GM19043 (cell line): ENCODE measurements around the gene CDR2.
"Not testable (repeated sequence)": the region's sequence is repeated elsewhere in the genome, so short reads cannot be mapped to it uniquely, and the experiment has no call there.

ENCODE experiments used
- ATAC-seq: cut with Tn5 transposase; IDR thresholded peaks from one replicate; pipeline ENCODE4 v1.9.1; 2021; ENCODE audit warnings: low read depth; ENCODE audit not compliant: unreplicated experiment

Gene CDR2

GRCh38 chr16:22353191-22353919 lies 21.1 kb downstream of the CDR2 start:
- no peak for ATAC-seq

DNA sequence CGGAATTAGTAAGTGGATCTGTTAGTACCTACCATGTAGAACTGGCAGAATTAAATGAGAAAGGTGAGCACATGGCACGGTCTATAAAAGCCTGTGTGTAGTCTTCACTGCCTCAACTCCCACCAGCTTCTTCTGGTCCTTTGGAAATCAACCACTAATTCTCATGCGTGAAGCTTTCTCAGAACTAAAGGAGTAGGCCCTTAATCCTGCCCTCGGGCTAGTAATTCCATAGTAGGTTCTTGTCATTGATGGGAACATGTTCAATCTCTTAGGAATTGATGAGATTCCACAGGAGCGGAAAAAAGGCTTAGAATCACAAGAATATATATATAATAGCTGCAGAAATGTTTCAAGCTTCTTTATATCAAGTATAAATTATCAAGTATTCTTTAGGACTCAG lies 21.7 kb downstream of the CDR2 start:
- ATAC-seq = no peak

DNA sequence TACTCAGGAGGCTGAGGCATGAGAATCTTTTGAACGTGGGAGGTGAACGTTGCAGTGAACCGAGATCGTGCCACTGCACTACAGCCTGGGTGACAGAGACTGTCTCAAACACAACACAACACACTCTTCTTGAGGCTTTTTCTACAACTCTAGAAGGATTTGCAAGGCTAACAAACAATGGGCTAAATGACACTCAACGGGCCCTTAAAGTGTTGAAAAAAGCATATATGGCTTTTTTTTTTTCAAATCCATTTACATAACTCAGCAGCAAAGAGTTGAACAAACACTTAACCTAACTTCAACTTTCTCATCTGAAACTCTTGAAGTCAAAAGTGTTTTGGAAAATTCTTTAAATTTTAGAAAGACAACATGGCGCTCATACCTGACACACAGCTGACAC lies 22.3 kb downstream of the CDR2 start:
- ATAC-seq = no peak

DNA sequence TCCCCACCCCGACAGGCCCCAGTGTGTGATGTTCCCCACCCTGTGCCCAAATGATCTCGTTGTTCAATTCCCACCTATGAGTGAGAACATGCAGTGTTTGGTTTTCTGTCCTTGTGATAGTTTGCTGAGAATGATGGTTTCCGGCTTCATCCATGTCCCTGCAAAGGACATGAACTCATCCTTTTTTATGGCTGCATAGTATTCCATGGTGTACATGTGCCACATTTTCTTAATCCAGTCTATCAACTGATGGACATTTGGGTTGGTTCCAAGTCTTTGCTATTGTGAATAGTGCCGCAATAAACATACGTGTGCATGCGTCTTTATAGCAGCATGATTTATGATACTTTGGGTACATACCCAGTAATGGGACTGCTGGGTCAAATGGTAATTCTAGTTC lies 23.4 kb downstream of the CDR2 start:
- ATAC-seq = not testable (repeated sequence)

GRCh38 chr16:22348291-22348690 lies 26.1 kb downstream of the CDR2 start:
- ATAC-seq = no peak

- ATAC-seq = no peak
These were observed 27.2 kb downstream of the CDR2 start for GRCh38 chr16:22347100-22347820.

GRCh38 chr16:22346483-22346882 lies 27.9 kb downstream of the CDR2 start:
- no peak for ATAC-seq

DNA sequence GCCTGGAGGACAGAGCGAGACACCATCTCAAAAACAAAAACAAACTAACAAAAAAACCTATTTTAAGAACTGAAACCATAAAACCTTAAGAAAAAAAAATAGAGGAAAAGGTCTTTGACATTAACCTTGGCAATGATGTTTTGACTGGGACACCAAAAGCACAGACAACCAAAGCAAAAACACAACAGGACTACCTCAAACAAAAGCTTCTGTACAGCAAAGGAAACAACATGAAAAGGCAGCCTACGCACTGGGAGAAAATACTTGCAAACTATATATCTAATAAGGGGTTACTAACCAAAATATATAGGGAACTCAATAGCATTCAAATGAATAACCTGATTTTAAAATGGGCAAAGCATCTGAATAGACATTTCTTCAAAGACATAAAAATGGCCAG lies 32.3 kb downstream of the CDR2 start:
- no peak for ATAC-seq

DNA sequence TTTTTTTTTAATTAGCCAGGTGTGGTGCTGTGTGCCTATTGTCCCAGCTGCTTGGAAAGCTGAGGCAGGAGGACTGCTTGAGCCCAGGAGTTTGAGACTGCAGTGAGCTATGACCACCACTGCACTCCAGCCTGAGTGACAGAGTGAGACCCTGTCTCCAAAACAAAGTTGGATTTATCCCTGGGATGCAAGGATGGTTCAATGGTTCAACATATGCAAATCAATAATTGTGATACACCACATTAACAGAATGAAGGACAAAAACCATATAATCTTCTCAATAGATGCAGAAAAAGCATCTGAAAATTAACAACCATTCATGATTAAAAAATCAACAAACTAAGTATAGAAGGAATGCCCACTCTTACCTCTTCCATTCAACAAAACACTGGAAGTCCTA lies 33.5 kb downstream of the CDR2 start:
- no peak for ATAC-seq

GRCh38 chr16:22337849-22338635 lies 36.4 kb downstream of the CDR2 start:
- ATAC-seq = no peak

DNA sequence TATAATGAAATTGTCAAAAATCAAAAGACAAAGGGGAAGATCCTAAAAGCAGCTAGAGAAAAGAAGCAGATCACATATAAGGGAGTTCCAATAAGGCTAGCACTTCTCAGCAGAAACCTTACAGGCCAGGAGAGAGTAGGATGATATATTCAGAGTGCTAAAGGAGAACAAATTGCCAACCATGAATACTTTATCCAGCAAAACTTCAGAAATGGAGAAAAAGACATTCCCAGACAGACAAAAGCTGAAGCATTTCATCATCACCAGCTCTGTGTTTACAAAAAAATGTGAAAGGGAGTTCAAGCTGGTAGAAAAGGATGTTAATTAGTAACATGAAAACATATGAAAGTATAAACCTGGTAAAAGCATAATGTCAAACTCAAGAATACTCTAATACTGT lies 37.4 kb downstream of the CDR2 start:
- ATAC-seq = no peak

GRCh38 chr16:22336581-22336980 lies 37.8 kb downstream of the CDR2 start:
- no peak for ATAC-seq

GRCh38 chr16:22335668-22336246 lies 38.7 kb downstream of the CDR2 start:
- ATAC-seq = no peak

- ATAC-seq = no peak
These were observed 40.9 kb downstream of the CDR2 start for GRCh38 chr16:22333457-22333994.

DNA sequence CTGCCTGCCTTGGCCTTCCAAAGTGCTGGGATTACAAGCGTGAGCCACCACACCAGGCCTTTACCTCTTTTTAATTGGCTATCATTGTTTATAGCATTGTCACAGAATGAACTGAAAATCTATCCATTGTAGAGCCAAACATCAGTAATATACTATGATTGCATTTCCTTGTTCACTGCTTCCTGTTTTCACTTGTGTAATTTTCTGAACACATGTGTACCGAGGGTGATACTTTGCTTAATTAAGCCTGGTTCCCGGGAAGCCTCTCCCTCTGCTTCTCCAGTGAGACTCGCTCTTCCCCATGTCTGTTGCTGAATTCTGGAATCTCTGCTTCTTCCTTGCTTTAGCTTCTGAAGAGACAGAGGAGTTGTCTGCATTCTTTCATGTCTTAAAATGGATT lies 44.1 kb downstream of the CDR2 start:
- ATAC-seq = no peak

DNA sequence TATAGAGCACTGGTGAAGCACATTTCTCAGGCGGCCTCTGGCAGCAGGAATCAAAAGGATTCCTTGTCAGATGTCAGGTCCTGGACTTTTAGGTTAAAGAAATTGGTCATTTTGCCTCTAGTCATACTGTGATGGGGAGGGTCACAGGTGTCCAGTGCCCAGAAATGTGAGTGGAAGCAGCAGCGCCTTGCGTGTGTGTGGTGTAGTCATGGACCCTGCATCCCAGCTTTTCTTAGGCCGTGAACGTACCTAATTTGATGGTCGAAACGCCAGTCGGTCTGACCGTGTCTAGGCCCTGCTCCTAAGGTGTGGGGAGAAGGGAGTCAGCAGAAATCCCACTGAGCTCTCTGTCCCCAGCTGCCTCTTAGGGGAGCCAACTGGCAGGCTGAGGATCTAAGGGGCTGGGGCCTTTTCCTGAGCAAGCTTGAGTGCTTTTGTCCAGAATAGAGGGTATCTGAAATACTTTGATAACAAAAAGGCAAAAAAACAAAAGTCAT lies 45.2 kb downstream of the CDR2 start:
- no peak for ATAC-seq

GRCh38 chr16:22328081-22328725 lies 46.2 kb downstream of the CDR2 start:
- ATAC-seq = no peak

DNA sequence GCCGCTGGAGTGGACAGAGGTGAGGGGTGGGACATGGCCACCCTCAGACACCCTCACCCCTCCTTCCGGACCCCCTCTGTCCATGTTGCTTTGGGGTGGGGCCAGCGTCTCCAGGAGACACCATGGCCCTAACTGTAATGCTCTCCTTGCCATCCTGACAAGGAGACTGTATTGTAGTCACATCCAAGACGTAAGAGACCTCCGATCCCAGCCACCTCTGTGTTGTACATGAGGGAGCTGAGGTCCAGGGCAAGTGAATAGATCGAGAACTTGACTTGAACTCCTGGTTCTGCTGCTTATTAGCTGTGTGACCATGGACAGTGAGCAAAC lies 47.0 kb downstream of the CDR2 start:
- no peak for ATAC-seq

DNA sequence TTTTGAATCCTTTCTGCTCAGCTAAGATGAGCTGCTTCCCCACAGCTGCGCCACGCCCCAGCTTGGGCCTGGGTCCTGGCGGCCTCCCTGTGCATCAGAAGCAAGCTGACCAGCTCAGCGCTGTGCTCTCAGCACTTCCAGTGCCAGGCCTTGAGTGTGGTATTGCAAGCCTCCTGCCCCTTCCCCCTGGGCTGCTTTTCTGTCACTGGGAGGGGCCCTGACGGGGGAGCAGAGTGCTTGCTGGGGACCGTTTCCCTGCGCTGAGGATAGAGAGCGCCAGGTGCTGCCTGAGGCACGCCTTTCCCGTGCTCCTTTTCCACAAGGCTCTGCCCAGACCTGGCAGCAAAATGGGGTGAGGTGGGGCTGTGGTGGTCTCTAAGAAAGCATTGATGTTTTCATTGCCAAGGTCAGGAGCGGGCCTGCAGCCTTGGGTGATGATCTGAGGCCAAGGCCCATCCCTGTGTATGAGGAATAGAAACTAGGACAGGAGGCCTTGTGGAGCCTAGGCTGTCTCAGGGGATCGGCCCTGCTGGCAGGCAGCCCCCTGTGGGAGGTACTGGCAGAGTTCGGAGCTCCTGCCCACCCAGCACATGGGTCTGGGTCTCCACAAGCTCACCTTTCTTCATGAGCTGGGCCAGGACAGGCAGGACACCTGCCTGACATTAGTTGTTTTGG lies 47.5 kb downstream of the CDR2 start:
- ATAC-seq = no peak

DNA sequence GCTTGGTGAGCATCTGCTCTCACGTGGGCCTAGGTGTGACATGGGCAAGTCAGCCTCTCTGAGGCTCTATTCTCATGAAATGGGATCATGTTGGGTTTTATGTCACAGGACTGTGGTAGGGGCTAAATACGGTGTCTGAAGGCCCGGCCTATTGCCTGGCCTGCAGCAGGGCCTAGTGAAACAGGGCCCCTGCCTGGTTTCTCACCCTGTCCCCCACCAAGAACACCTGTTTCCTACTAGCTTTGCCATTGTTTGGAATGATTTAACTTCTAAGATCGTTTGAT lies 48.1 kb downstream of the CDR2 start:
- ATAC-seq = no peak
